Right renal pelvis (tissue), 4 donors: Measurements from ENCODE around the gene CFAP74. TPM values are rescaled to one million over a fixed set of nuclear protein-coding genes. Genes with fewer than 3 reads are reported as not detected.

Source experiments
- DNase-seq, 4 donors: peaks; one replicate each; pipeline ENCODE4 v3.0.0-alpha.2; 2013; ENCODE audit warnings: low read depth in 4 of 4, low spot score in 3 of 4, missing footprints in 1 of 4
- polyA plus RNA-seq, 4 donors: library from polyadenylated mRNA; unstranded; fragments of 120-200 nt; gene quantifications; one replicate each; pipeline ENCODE4 v1.2.1, GENCODE V29; 2013; ENCODE audit not compliant: insufficient read length in 4 of 4

The CFAP74 gene
- polyA plus RNA-seq, 4 donors = 0.29 to 0.69 (median 0.43) TPM

DNA sequence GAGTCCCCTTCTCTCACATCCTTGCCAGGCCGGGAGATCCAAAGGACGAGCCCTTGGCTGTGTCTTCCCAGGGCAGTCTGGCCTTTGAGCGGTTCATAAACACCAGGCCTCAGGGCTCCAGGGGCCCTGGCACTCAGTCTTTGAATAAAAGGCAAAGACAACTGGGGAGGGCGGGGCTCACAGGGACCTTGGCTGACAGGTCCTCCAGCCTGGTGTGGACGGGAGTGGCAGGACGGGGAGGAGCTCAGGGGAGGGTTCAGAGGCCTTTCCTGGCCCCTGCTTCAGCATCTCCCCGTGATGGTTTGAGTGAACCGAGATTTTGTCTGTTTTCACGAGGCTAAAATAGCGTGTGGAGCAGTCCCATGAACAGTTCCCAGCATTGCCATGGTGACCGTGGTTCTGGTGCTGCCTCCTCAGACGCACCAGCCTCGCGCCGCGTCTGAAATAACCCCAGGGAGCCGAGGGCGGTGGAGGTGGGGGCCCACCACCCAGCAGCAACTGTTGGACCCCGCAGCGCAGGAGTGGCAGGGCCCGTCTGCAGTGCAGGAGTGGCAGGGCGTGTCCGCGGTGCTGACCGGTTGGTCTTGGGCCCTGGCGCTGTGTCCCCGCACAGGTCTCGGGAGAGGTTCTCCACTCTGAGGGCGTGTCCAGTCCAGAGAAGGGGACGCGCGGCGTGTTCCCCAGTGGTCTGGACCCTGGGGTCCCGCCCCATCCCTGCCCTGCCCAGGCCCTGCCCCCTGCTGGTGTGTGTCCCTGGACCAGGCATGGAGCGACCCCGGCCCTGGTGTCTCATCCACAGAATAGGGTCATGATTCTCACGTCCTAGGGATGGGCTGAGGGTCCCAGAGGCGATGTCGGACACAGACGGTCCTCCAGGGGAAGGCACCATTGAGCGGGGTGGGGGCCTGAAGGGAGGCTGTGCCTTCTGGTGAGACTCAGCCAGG, 39.5 kb upstream of the CFAP74 start:
- no peak for DNase-seq

DNA sequence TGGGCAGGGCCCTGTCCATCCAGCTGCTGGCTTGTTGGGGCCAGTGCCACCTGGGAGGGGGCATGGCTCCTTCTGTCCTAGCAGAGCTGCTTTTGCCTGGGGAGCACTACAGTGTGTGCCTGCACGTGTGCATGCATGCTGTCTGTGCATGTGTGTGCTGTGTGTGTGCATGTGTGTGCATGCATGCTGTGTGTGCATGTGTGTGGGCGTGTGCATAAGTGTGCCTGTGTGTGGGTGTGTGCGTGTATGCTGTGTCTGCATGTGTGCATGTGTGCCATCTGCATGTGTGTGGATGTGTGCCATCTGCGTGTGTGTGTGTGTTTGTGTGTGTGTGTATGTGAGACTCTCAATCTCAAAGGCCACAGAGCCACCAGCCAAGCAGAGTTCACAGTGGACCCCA, 38.3 kb upstream of the CFAP74 start:
- no peak for DNase-seq

DNA sequence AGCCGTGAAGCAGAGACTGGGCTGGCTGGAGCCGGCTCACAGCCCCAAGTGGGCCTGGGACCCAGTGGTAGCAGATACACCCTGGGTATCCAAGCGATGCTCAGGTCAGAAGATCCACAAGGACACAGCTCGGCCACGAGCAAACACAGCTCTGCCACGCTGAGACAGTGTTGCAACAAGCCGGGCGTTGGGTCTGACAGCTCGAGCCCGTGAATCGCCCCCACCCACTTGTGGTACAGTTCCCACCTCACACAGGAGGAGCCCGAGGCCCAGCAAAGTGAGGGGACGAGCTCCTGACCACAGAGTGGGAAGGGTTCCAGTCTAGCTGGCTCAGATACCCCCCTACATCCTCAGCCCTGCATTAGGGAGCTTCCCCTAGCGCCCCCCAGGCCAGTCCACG, 37.7 kb upstream of the CFAP74 start:
- no peak for DNase-seq

DNA sequence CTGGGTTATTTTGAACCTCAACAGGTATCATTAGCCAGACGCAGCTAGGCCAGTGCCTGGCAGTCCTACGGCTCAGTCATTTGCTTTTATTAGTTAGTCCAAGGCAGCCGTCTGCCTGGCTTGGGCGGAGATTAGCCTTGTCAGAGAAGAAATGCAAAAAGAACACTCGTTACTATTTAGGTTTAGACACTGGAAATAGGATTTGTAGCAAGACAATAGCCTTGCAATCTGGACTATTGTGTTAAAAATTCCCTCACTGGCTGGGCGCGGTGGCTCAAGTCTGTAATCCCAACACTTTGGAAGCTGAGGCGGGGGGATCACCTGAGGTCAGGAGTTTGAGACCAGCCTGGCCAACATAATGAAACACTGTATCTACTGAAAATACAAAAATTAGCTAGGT, 35.7 kb upstream of the CFAP74 start:
- DNase-seq = no peak

DNA sequence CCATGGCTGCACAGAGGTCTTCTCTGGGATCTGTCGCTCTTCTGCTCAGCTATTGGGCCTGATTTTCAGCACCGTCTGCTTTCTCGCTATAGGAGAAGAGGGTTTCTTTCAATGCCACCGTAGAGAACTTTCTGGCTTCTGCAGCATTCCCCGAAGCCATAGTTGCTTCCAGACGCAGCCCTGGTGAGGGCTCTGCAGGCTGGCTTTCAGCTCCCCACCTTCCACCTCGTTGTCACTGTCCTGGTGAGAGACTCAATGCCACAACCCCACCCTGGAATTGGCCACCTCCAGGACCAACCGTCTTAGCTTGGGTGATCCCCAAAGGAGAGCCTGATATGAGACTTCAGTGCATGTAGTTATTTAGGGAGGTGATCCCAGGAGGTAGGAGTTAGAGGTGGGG, 34.6 kb upstream of the CFAP74 start:
- DNase-seq = no peak

DNA sequence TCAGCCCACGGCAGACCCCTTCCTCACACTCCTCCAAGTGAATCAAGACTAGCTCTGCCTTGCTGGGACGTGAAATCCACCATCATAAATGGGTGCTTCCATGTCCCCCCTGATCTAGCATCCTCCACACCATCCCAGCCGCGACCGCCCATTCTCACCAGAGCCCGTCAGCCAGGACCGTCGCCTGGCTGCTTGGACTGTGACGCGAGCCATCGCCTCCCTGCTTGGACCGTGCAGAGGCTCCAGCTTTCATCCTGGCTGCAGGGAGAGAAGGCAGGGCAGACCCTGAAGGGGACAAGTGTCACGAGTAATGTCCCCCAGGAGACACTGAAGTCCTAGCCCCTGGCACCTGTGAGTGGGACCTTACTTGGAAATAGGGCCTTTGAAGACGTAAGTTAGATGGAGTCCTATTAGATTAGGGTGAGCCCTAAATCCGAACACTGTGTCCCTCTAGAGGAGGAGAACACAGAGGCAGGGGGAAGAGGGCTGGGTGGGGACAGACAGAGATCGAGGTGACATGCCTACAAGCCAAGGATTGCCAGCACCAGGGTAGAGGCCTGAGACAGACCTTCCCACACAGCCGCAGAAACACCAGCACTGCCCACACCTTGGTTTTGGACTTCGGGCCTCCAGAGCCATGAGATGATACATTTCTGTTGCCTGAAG, 33.9 kb upstream of the CFAP74 start:
- DNase-seq = no peak

DNA sequence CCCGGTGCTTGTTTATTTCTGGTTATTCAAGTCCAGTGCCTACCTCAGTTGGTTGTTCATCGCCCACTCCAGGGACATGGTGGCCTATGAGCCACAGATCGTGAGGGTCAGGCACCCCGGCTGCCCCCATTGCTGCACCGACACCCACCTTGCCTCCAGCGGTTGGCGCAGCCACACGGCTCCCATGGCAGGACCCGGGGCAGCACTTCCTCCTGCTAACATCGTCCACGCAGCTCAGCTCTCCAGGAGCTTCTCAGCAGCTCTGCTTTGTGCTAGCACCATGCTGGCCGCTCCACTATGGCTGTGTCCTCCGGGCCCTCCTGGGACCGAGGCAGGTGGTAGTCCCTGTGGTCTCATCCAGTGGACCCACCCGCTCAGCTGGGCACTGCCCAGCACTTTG, 32.7 kb upstream of the CFAP74 start:
- DNase-seq = no peak

DNA sequence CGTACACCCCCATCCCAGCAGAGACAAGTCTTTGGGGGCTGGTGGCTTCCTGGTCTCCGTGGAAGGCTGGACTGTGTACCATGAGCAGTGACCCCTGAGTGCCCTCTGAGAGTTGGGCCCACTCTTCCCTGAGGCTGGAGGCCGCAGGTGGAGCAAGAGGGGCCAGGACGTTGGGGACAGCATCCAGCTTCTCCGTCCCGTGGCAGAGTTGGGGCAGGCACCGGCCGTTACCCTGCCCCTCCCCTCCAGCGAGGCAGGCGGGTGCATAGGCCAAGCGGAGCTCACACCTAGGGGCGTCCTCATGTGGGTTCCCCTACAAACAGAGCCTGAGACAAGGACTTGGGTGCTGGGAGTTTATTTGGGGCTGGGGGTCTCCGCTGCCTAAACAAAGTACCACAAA, 29.6 kb upstream of the CFAP74 start:
- no peak for DNase-seq

DNA sequence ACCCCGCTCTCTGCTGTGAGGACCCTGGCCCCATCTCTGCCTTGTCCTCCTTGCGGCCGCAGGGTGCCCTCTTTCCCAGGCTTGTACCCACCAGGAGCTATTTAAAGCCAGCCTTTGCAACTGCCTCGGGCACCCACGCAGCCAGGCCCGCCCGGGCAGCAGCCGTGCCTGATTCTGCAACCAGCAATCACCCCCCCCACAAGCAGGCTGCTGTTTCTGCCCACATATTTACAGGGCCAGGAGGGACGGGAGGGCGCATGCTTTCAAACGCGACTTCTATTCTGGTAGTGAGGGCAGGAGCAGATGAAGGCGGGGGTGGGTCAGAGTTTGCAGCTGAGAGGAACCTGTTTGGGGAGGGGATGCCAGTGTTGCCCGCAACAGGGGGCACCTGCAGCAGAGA, 29.2 kb upstream of the CFAP74 start:
- no peak for DNase-seq

DNA sequence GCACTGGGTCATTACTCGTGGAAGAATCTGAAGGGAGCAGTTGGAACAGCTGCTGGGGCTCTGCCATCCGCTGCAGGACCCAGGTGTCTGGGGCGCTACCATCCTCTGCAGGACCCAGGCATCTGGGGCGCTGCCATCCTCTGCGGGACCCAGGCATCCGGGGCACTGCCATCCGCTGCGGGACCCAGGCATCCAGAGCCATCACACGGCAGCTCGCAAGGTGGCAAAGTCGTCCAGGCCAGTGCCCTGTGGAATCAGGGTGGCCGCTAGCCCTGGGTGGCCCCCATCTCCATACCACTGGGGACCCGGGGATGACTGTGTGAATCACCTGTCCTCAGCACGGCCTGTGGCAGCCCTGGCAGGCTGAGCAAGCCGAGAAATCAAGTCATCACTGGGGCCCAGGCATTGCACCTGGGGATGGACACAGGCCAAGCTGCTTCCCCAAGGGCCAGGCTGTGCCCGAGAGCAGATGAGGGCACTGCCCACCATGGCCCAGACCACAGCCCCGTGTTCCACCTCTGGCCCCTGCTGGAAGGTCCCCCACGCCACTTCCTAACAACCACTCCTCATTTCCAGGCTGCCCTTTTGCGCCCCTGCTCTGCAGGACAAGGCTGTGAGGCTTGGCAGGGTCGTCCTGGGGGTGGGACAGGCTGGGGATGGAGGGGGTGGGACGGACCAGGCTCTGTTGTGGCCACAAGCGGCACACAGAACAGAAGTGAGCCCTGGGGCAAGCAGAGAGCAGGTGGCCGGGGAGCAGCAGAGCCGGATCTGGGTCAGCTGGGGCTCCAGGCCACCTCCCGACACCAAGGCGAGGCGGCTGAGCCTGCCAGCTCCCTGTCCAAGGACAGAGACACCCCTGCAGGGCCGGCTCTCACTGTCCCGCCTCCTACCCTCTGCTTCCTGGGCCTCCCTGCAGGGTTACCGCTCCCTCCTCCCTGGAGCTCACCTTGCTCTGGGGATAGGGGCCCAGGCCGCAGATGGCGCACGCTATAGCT, 28.3 kb upstream of the CFAP74 start:
- DNase-seq = no peak

DNA sequence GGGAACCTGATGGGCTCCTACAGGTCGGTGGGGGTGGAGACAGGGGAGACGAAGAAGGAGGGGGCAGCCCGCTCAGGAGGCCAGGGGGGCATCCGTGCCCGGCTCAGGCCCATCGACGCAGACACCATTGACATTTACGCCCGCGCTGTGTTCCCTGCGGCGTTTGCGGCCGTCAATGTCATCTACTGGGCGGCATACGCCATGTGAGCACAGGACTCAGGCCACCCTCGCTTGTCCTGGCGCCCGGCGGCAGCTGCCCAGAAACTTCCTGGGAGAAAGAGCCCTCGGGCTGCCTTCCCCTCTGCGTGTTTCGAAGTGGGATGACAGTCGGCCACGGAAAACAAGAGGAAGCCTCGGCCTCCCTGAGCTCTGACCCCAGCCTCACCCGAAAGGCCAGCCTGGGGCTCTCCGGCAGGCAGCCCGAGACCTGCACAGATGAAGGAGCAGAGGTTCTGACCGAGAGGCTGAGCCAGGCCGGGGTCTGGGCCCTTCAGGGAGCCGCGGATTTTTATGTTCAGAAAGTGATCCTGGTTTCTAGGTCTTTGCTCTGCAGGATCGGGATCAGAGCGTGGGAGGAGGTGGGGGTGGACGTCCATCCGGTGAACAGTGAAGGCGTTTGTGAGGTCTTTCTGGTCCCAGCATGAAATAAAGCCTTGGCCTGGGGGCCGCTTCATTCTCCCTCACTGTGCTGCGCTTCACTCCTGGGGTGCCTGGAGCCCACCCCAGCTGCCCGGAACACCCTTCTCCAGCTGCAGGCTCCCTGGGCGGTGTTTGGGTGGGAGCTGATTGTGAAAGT, 26.7 kb upstream of the CFAP74 start:
- DNase-seq = no peak

DNA sequence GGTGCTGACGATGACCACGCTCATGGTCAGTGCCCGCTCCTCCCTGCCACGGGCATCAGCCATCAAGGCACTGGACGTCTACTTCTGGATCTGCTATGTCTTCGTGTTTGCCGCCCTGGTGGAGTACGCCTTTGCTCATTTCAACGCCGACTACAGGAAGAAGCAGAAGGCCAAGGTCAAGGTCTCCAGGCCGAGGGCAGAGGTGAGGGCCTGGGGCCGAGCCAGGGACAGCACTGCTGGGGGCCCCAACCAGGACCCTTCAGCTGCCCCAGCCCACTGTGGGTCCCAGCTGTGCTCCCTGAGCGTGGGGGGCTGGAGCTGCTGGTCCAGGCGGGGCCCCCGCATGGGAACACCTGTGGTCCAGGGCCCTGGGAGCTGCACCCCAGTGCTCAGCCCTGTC, 26.0 kb upstream of the CFAP74 start:
- DNase-seq = no peak

DNA sequence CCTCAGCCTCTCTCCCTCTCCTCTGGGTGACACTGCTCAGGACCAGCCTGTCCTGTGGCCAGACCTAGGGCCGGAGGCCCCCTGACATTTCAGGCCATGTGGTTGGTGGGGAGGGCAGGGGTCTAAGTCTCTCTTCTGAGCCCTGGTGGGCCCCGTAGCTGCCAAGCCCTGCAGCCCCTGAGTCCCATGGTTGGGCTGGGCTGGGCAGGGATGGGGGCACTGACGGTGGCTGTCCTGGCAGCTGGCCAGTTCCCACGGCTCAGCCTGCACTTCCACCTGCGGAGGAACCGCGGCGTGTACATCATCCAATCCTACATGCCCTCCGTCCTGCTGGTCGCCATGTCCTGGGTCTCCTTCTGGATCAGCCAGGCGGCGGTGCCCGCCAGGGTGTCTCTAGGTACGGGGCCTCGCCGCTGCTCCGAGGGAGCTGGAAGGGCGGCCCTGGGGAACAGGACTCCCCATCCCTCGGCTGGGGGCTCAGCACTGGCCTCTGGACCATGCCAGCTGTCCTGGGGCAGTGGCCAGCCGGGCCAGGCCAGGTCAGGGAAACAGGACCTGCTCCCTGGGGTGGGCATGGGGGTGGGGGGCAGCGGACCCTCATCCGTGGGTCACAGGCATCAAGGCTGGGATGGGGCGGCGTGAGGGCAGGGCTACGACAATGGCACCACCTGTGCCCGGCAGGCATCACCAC, 25.4 kb upstream of the CFAP74 start:
- no peak for DNase-seq

DNA sequence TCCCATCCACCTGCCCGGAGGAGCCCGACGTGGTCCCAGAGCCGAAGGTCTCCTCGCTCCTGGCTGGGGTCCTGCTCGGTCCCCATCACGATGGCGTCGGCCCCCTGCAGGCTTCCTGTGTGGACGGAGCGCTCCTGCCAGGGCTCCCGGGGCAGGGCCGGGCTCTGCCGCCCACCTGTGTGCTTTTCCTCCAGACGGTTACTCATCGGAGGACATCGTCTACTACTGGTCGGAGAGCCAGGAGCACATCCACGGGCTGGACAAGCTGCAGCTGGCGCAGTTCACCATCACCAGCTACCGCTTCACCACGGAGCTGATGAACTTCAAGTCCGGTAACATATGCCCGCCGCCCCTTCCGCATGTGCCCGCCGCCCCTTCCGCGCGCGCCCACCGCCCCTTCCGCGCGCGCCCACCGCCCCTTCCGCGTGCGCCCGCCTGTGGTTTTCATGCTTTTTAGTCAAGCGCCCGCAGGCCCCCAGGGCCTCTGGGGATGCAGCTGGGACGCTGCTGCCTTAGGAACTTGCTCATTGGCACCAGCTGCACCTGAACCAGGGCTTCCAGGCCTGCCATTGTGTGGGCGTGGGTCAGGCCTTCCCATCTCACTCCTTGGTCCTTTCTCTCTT, 24.5 kb upstream of the CFAP74 start:
- DNase-seq = no peak

DNA sequence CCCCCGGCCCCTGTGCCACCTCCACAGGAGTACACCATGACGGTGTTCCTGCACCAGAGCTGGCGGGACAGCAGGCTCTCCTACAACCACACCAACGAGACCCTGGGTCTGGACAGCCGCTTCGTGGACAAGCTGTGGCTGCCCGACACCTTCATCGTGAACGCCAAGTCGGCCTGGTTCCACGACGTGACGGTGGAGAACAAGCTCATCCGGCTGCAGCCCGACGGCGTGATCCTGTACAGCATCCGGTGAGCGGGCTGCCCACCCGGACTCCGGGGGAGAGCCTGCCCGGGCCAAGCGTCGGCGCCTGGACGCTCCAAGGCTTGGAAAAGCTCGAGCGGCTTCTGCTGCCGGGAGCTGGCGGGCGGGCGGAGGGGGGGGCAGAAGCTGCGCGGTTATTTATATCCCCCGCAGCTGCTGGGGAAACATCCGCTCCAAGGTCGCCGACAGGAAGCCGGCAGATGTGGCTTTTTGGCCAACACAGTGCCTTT, 21.9 kb upstream of the CFAP74 start:
- DNase-seq = no peak

DNA sequence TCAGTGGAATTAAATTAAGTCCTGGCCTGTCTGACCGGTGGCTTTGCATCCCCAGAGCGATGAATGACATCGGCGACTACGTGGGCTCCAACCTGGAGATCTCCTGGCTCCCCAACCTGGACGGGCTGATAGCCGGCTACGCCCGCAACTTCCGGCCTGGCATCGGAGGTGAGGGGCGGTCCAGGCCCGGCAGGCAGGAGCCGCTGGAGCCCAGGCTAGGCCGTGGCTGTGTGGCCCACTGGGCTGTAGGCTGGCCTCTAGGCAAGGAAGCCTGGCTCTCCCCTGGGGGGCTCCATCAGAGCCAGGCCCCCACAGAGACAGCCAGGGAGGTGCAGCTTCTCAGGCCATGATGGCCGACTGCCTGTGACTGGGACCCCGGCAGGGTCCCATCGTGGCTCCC, 21.3 kb upstream of the CFAP74 start:
- no peak for DNase-seq

DNA sequence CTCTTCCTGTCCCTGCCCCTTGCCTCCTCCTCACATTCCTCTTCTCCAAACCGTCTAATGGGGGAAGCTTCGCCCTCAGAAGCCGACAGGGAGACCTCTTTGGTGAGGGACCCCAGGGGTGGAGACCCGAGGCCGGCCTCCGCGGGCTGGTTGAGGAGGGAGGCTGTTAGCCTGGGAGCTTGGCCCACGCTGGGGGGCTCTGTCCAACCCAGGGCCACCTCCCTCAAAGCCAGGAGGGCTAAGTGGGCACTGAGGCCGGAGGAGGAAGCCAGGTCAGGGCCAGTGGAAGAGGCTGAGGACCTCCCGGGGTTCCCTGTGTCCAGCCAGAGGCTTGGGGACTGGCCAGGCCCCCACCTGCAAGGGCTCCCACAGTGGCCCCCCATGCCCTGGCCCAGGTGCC, 20.9 kb upstream of the CFAP74 start:
- DNase-seq = no peak

DNA sequence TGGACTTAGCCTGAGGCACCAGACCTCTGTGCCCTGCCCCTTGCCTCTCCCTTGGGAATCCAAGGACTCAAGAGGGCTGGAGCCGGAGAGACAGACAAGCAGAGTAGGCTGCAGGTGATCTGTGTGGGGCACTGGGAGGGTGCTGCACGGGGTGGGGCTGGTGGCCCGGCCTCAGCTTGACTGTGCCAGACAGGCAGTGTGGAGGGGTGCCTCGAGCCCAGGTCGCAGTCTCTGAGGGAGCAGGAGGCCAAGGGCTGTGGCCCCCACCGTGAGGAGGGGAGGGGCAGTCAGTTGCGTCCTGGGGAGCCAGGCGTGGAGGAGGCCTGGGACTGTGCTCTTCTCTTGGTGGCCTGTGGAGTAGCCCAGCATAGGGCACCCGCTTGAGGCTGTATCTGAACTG, 19.6 kb upstream of the CFAP74 start:
- no peak for DNase-seq
